GM18868 (cell line): ENCODE data around the gene CTDNEP1.
A peak's percentile ranks its signal among the peaks of the same experiment; 100 is the strongest.

Source experiments
- ATAC-seq: cut with Tn5 transposase; IDR thresholded peaks from one replicate; pipeline ENCODE4 v1.9.1; 2021; ENCODE audit warnings: mild to moderate bottlenecking, moderate library complexity; ENCODE audit not compliant: unreplicated experiment

The CTDNEP1 gene

DNA sequence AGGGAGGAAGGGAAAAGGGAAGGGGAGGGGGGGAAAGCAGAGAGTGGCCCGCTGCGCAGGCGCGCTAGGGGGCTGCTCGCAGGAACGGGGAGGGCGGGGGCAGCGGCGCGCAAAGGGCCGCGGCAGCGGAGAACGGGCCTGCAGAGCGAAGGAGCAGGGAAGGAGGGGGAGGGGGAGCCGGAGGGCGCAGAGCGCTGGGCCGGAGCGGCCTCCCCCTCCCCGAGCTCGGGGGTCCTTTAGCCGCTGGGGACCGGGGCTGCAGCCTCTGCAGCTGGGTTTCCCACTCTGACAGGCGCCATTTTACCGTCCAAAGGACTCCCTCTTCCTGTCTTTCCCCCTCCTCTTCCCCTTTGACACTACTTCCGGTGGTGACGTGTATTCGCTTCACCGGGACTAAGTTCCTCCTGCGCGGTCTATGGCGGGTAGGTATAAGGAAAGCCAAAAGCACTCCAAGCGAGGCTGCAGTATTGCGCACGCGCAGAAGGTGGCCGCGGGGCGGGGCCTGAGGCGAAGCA, at the start of gene CTDNEP1:
TSS of gene CTDNEP1 (minus strand) at position 74 of the 515 bp plus-strand sequence. CDS start 438 bp downstream, outside the sequence.
- peak; percentile 87 for ATAC-seq

GRCh38 chr17:7296189-7296861, 44.8 kb upstream of the CTDNEP1 start:
- ATAC-seq, result no peak

- no peak for ATAC-seq
Measured at GRCh38 chr17:7295230-7296180, 44.0 kb upstream of the CTDNEP1 start.

- ATAC-seq, result no peak
Measured at GRCh38 chr17:7294614-7295153, 43.1 kb upstream of the CTDNEP1 start, which contains the start of gene YBX2. Gene YBX2 (minus strand): TSS chr17:7294639. CDS start chr17:7294500, 139 bp downstream.

DNA sequence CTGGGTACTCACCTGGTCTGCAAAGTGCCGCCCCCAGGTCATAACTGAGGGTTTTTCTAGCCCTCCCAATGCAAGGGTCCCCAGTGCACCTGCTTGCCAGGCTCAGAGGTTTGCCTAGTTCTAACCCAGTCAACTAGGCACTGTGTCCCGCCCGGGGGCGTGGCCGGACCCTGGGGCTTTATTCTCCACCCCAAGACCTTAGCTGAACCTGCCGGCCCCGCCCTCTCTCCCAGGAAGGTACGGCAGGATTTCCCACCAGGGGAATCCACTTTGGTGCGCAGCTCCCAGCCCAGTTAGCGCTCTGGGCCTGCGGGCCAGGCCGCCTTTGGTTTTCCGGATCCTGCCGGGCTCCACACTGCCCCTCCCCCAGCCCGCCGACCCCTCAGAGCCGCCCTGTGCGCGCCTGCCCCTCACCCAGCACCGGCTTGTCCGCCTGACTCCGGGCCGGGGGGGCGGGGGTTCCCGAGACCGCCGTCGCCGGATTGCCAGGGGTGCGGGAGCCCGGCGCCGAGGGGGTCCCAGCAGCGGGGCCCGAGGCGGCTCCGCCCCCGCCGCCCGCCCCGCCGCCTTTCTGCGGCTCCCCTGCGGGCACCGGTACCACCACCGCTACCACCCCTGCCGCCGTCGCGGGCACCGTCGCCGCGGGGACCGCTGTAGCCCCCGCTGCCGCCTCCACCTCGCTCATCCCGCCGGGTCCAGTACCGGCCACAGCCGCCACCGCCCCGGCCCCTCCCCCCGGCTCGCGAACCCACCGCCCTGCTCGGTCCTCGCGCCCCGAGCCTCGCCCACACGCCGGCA, 42.5 kb upstream of the CTDNEP1 start:
- no peak for ATAC-seq

DNA sequence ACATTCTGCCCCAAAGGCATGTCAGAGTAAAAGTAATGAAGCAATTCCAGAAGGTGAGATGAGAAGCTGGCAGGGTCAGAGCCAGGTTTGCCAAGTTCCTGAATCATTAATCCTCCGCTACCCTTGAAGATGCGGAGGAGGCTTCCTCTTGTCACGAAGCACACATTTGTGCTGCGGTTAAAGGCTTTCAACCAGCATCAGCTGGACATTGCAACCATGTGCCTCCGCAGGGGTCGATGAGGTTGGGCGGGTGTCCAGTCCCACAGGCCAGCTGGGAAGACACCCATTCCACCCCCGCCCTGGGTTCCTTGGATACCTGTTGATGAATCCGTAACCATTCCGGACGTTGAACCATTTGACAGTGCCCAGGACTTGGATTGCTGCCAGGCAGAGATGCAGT, 41.6 kb upstream of the CTDNEP1 start:
- ATAC-seq, result no peak

DNA sequence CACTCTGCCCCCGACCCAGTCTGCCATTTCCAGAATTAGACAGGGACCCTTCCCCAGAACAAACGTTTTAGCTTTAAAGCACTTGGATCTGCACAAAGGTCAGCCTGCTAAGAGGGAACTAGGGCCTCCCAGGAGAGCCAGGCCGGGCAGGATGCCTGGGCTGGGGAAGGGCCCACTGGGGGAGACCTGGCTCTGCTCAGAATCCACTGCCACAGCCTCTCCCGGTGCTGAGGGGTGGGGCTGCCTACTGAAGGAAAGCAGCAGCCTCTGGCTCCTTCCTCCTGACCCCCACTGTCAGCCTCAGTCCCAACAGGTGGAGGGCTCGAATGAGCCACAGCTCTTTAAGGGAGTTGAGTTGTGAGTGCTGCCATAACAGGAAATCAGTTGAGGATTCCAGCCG, 41.2 kb upstream of the CTDNEP1 start:
- no peak for ATAC-seq

- no peak for ATAC-seq
Measured at GRCh38 chr17:7292194-7292593, 40.7 kb upstream of the CTDNEP1 start.

GRCh38 chr17:7290685-7291084, 39.2 kb upstream of the CTDNEP1 start:
- ATAC-seq, result no peak

- no peak for ATAC-seq
Measured at GRCh38 chr17:7290166-7290565, 38.6 kb upstream of the CTDNEP1 start.

DNA sequence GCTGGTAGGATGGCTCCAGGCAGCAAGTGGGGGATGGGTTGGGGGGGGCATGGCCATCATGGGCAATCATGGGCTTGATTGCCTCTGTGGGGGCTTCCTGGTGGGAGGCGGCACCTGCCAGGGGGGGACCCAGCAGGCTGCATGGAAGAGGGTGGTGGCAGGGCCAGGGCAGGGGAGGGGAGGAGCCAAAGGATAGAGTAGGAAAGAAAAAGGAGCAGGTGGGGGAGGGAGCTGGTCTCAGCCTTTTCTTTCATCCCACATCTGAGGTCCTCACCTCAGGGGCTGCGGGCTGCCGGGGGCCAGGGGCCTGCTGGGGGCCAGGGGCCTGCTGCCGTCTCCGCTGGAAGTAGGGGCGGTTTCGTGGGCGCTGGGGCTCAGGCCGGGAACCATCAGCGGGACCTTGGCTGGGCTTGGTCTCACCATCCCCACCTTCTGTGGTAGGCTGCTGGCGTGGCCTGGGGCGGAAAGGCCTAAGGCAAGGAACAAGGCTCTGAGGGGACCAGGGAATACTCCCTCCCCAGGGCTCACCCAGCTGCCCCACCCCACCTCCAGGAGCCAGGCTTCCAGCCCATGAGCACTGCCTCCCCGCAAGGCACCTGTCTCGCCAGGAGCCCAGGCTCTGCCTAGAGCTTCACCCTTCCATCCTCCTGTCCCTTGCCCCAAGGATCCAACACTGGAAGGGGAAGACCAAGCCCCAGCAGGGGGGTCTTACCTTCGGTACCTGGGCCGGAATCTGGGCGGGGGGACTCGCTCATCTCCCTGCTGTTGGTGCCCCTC, 37.9 kb upstream of the CTDNEP1 start:
- no peak for ATAC-seq

- no peak for ATAC-seq
Measured at GRCh38 chr17:7285679-7286078, 34.1 kb upstream of the CTDNEP1 start.

DNA sequence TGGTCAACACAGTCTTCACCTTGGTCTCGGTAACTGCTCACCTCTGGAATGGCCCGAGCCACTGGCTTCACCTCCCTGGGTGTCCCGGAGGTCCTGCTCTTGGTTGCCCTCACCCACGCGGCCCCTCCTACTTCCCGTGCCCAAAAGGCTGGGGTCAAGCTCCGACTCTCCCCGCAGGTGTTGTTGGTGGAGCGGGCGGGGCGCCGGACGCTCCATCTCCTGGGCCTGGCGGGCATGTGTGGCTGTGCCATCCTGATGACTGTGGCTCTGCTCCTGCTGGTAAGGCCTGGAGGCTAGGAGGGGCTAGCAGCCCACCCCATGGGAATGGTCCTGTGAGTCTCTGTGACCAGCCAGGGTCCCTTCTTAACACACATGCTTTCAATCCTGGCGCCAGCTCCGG, 33.4 kb upstream of the CTDNEP1 start:
- ATAC-seq, result no peak

- no peak for ATAC-seq
Measured at GRCh38 chr17:7283471-7284216, 32.1 kb upstream of the CTDNEP1 start.

DNA sequence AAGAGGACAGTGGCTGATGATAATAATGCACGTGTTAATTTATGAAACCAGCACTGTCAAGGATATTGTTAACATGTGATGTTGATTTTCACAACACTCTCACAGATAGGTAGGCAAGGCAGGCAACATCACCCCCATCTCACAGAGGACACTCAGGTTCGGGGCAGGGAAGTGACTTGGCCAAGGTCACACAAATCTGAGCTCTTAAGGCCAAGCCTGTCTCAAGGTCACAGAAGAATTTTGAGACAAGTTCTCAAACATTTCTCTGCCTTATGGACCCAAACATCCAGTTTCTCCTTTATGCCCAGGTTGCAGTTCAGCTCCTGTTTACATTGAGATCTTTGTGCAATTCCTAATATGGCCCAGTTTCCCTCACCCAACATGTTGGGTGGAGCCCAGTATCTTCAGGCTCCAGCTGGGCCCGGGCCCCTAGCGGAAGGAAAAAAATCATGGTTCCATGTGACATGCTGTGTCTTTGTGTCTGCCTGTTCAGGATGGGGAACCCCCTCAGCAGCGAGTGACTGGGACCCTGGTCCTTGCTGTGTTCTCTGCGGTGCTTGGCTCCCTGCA, 31.3 kb upstream of the CTDNEP1 start:
- no peak for ATAC-seq

- no peak for ATAC-seq
Measured at GRCh38 chr17:7281953-7282751, 30.6 kb upstream of the CTDNEP1 start.

DNA sequence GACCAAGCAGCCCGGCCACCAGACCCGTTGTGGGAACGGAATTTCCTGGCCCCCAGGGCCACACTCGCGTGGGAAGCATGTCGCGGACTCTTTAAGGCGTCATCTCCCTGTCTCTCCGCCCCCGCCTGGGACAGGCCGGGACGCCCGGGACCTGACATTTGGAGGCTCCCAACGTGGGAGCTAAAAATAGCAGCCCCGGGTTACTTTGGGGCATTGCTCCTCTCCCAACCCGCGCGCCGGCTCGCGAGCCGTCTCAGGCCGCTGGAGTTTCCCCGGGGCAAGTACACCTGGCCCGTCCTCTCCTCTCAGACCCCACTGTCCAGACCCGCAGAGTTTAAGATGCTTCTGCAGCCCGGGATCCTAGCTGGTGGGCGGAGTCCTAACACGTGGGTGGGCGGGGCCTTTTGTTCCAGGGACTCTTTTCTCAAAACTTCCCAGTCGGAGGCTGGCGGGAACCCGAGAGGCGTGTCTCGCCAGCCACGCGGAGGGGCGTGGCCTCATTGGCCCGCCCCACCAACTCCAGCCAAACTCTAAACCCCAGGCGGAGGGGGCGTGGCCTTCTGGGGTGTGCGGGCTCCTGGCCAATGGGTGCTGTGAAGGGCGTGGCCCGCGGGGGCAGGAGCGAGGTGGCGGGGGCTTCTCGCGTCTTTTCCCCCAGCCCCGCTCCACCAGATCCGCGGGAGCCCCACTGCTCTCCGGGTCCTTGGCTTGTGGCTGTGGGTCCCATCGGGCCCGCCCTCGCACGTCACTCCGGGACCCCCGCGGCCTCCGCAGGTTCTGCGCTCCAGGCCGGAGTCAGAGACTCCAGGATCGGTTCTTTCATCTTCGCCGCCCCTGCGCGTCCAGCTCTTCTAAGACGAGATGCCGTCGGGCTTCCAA, 29.8 kb upstream of the CTDNEP1 start, which contains the start of gene SLC2A4:
TSS of gene SLC2A4 (plus strand) at position 645 of the 879 bp plus-strand sequence. CDS start at position 862, 217 bp downstream.
- ATAC-seq, result peak; percentile 56
